Spleen (tissue), 11 donors: ENCODE results near the gene CTNNA1. TPM values are rescaled to one million over a fixed set of nuclear protein-coding genes. Genes with fewer than 3 reads are reported as not detected.

Experiments used
- DNase-seq: peaks from one replicate; pipeline ENCODE4 v3.0.0-alpha.2; 2020
- H3K27ac ChIP-seq, 8 donors: fragments of 200-600 bp; sonication (generic) in 7 of 8; 1 replicate in 4 of 8; 2 replicates in 4 of 8; pipeline versions ENCODE4 v1.5.0 to v1.8.0; 2016 to 2021; ENCODE audit warnings: inconsistent platforms in 4 of 8, mild to moderate bottlenecking in 4 of 8, moderate library complexity in 1 of 8
- H3K27me3 ChIP-seq, 7 donors: fragments of 200-600 bp; sonication (generic) in 6 of 7; replicated peaks in 1 of 7; 1 replicate in 4 of 7; 2 replicates in 3 of 7; pipeline versions ENCODE4 v1.5.0 to v1.8.0; 2016 to 2021; ENCODE audit warnings: inconsistent platforms in 3 of 7, mild to moderate bottlenecking in 1 of 7
- H3K36me3 ChIP-seq, 6 donors: fragments of 200-600 bp; sonication (generic) in 5 of 6; 1 replicate in 4 of 6; 2 replicates in 2 of 6; pipeline versions ENCODE4 v1.5.0 to v1.8.0; 2016 to 2021; ENCODE audit warnings: inconsistent platforms in 2 of 6
- H3K4me1 ChIP-seq, 6 donors: fragments of 200-600 bp; sonication (generic) in 5 of 6; 1 replicate in 3 of 6; 2 replicates in 3 of 6; pipeline versions ENCODE4 v1.5.0 to v1.8.0; 2016 to 2021; ENCODE audit warnings: inconsistent platforms in 3 of 6
- H3K4me3 ChIP-seq, 8 donors: fragments of 200-600 bp; sonication (generic) in 7 of 8; 1 replicate in 4 of 8; 2 replicates in 4 of 8; pipeline versions ENCODE4 v1.5.0 to v1.8.0; 2016 to 2021; ENCODE audit warnings: inconsistent platforms in 4 of 8, mild to moderate bottlenecking in 4 of 8, moderate library complexity in 2 of 8
- H3K9me3 ChIP-seq, 8 donors: fragments of 200-600 bp; sonication (generic) in 7 of 8; 1 replicate in 4 of 8; 2 replicates in 4 of 8; pipeline versions ENCODE4 v1.5.0 to v1.8.0; 2016 to 2021; ENCODE audit warnings: inconsistent platforms in 4 of 8
- POLR2A ChIP-seq, 3 donors: fragments of 450-650 bp; IDR thresholded peaks; one replicate each; pipeline ENCODE4 v1.5.1; 2017; ENCODE audit warnings: antibody characterized with exemption in 3 of 3, mild to moderate bottlenecking in 1 of 3
- POLR2AphosphoS5 ChIP-seq, 3 donors: sonication (generic); formaldehyde crosslinking; IDR thresholded peaks; one replicate each; pipeline ENCODE4 v1.5.1; 2017; ENCODE audit warnings: antibody characterized with exemption in 3 of 3
- WGBS, 5 donors: extraction: QIAGEN DNeasy Blood & Tissue Kit in 3 of 5; methylation state at CpG; one replicate each; pipeline versions ENCODE4 v1.1.5 to v1.1.7; 2013 to 2018; 5-methylcytosine and 5-hydroxymethylcytosine counted together
- intact Hi-C: fragments of 100-400 bp; cut with DNase I; formaldehyde crosslinking; loops from one replicate; pipeline ENCODE4 v1.15.0; 2023; ENCODE audit warnings: low total_unique reads
- polyA plus RNA-seq, 3 donors: library from polyadenylated mRNA; stranded (reverse); fragments of 200-250 nt; gene quantifications; one replicate each; pipeline ENCODE4 v1.2.1, GENCODE V29; 2013
- total RNA-seq, 7 donors: library from RNA; depleted of rRNA in 3 of 7; stranded (reverse); fragments of >200 nt in 3 of 7; fragmentation: NEBNext Ultra II Directional in 4 of 7; extraction: Animal tissue kit (Norgen Biotek cat#: 25700) in 4 of 7; gene quantifications; one replicate each; pipeline versions ENCODE4 v1.1.0 to v1.2.1, GENCODE V29; 2016 to 2021
- TF ChIP-seq, protein P1 (sequence below), 11 experiments: fragments of 200-600 bp in 7 of 11; fragments of 450-650 bp in 4 of 11; sonication (generic) in 4 of 11; IDR thresholded peaks in 8 of 11; conservative IDR thresholded peaks in 3 of 11; 1 replicate in 7 of 11; 2 replicates in 4 of 11; pipeline versions ENCODE4 v1.4.0 to v1.8.0; 2016 to 2021; ENCODE audit warnings: antibody characterized with exemption in 11 of 11, inconsistent platforms in 4 of 11, mild to moderate bottlenecking in 1 of 11
- donor health status: healthy with polysubstance abuse.
- donor health status: DM: no; HTN: no; CAD: no; lungs with moderate emphysema.
- donor health status: DM: no; HTN: no; CAD: no.
- donor health status: Bipolar disorder and iron deficiency.
- donor health status: healthy.
- donor health status: DM: no; HTN: no; CAD: no.
- donor health status: DM: yes; HTN: yes; CAD: no.

The CTNNA1 gene
- total and polyA plus RNA-seq, 10 donors = 26.7 to 313 (median 186) TPM

DNA sequence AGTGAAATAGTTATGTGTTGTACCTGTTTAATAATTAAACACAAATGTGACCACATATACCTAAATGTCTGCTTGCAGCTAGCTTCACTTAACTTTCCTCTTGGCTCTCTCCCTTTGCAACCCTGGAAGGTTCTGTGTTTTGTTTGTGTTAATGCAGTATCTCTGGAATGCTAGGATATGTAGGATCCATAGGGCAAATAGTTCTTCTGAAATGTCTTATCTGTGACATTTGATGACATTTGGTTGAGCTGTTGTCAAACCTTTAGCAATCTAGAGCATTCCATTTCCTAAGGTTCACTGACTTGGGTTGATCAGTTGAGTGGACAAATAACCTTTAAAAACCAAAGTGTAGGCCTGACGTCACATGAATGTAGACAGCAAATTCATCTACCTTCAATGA, 21.8 kb downstream of the CTNNA1 start:
- no peak for TF ChIP-seq POLR2A (IDR thresholded peaks at IDR 0.05)
- TF ChIP-seq, protein P1, sequence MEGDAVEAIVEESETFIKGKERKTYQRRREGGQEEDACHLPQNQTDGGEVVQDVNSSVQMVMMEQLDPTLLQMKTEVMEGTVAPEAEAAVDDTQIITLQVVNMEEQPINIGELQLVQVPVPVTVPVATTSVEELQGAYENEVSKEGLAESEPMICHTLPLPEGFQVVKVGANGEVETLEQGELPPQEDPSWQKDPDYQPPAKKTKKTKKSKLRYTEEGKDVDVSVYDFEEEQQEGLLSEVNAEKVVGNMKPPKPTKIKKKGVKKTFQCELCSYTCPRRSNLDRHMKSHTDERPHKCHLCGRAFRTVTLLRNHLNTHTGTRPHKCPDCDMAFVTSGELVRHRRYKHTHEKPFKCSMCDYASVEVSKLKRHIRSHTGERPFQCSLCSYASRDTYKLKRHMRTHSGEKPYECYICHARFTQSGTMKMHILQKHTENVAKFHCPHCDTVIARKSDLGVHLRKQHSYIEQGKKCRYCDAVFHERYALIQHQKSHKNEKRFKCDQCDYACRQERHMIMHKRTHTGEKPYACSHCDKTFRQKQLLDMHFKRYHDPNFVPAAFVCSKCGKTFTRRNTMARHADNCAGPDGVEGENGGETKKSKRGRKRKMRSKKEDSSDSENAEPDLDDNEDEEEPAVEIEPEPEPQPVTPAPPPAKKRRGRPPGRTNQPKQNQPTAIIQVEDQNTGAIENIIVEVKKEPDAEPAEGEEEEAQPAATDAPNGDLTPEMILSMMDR (IDR thresholded peaks at IDR 0.05 in 8 of 11, conservative IDR thresholded peaks at IDR 0.05 in 3 of 11) = no peak
- TF ChIP-seq POLR2AphosphoS5 (IDR thresholded peaks at IDR 0.05) = no peak
- H3K4me3 ChIP-seq = no peak overlapping the region
- H3K27me3 ChIP-seq = no peaks in the 10 kb centered on the region
- WGBS, 5 donors = 85 to 95% (median 89%) methylated on average over 1 of the region's 1 CpG
- no peak overlapping the region for H3K27ac ChIP-seq
- intact Hi-C loops = no loop called here
- H3K9me3 ChIP-seq = no peaks in the 10 kb centered on the region
- no peak for DNase-seq
- H3K4me1 ChIP-seq = peaks cover 0 to 40% (median 16%) of the 10 kb centered on the region in 6 donors
- peaks cover 0 to 20% (median 0%) of the 10 kb centered on the region in 6 donors for H3K36me3 ChIP-seq

DNA sequence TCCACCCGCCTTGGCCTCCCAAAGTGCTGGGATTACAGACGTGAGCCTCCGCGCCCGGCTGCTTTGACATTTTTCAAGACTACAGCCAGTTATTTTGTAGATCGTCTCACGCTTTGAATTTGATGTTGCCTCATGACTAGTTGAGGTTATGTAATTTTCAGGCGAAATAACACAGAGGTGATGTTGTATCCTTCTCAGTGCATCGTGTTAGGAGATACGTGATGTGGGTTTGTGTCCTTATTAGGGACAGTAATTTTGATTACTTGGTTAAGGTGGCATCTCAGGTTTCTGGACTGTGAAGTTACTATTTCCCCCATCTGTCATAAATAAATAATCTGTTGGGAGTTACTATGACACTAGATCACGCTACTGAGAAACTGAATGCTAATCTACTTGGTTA, 25.0 kb downstream of the CTNNA1 start:
- Histone ChIP-seq H3K4me3 (no peak overlapping the region), H3K9me3 (no peaks in the 10 kb centered on the region), H3K4me1 (peaks cover 0 to 11% (median 2%) of the 10 kb centered on the region in 6 donors), H3K27me3 (no peaks in the 10 kb centered on the region), H3K27ac (no peak overlapping the region), H3K36me3 (peaks cover 0 to 38% (median 7%) of the 10 kb centered on the region in 6 donors)
- 91 to 98% (median 96%) methylated on average over 11 of the region's 11 CpGs for WGBS, 5 donors
- intact Hi-C loops = no loop called here
- DNase-seq = no peak
- TF ChIP-seq POLR2AphosphoS5 (IDR thresholded peaks at IDR 0.05) (no peak), POLR2A (IDR thresholded peaks at IDR 0.05) (no peak)
- TF ChIP-seq, protein P1 (IDR thresholded peaks at IDR 0.05 in 8 of 11, conservative IDR thresholded peaks at IDR 0.05 in 3 of 11) = no peak

DNA sequence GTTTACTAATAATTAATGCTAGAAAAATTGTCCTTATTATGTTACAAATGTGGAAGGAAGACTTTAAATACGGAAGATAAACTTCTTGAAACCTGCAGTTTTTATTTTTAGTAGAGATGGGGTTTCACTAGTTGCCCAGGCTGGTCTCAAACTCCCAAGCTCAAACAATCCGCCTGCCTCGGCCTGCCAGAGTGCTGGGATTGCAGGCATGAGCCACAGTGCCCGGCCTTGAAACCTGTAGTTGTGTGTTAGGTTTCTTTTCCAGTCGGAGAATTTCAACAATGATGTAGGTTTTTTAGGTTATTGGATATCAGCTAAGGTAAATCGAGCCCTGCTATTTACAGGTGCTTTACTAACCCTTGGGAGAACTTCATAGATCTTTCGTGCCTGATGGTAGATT, 30.8 kb downstream of the CTNNA1 start:
- TF ChIP-seq, protein P1 (IDR thresholded peaks at IDR 0.05 in 8 of 11, conservative IDR thresholded peaks at IDR 0.05 in 3 of 11) = no peak
- TF ChIP-seq POLR2A (IDR thresholded peaks at IDR 0.05) (no peak), POLR2AphosphoS5 (IDR thresholded peaks at IDR 0.05) (no peak)

GRCh38 chr5:138784590-138784989, 31.4 kb downstream of the CTNNA1 start:
- intact Hi-C loops = no loop called here
- Histone ChIP-seq H3K27me3 (no peaks in the 10 kb centered on the region), H3K27ac (no peak overlapping the region), H3K4me1 (peaks cover 0 to 5% (median 4%) of the 10 kb centered on the region in 6 donors), H3K36me3 (peaks cover 0 to 56% (median 7%) of the 10 kb centered on the region in 6 donors), H3K4me3 (no peak overlapping the region), H3K9me3 (no peaks in the 10 kb centered on the region)
- 88 to 100% (median 97%) methylated on average over 1 of the region's 1 CpG for WGBS, 5 donors
- TF ChIP-seq POLR2AphosphoS5 (IDR thresholded peaks at IDR 0.05) (no peak), POLR2A (IDR thresholded peaks at IDR 0.05) (no peak)
- TF ChIP-seq, protein P1 (IDR thresholded peaks at IDR 0.05 in 8 of 11, conservative IDR thresholded peaks at IDR 0.05 in 3 of 11) = no peak
- DNase-seq = no peak

More for the DNA sequence above, 30.8 kb downstream of the CTNNA1 start:
- intact Hi-C loops = no loop called here
- 91 to 94% (median 93%) methylated on average over 7 of the region's 7 CpGs for WGBS, 5 donors
- peaks cover 0 to 57% (median 7%) of the 10 kb centered on the region in 6 donors for H3K36me3 ChIP-seq
- H3K4me3 ChIP-seq = no peak overlapping the region
- no peaks in the 10 kb centered on the region for H3K4me1 ChIP-seq
- DNase-seq = no peak
- H3K9me3 ChIP-seq = no peaks in the 10 kb centered on the region
- H3K27ac ChIP-seq = no peak overlapping the region
- H3K27me3 ChIP-seq = no peaks in the 10 kb centered on the region
